ENCODE measurements around the gene OR2T35.

The OR2T35 gene

GRCh38 chr1:248618878-248619277 lies 26.2 kb downstream of the OR2T35 start:
- TF ChIP-seq EGR1 (IDR thresholded peaks at IDR 0.05) (no peak), MAX (IDR thresholded peaks at IDR 0.05) (no peak), CREB1 (IDR thresholded peaks at IDR 0.05; ENCODE audit: low read depth) (no peak), ZBTB7A (IDR thresholded peaks at IDR 0.05; ENCODE audit: low read depth) (no peak), NFIC (IDR thresholded peaks at IDR 0.05) (no peak), YY1 (IDR thresholded peaks at IDR 0.05; ENCODE audit: low read depth) (no peak), FOXM1 (IDR thresholded peaks at IDR 0.05; ENCODE audit: borderline replicate concordance, low read depth) (no peak), TCF12 (IDR thresholded peaks at IDR 0.05; ENCODE audit: low read depth) (no peak), EP300 (IDR thresholded peaks at IDR 0.05; ENCODE audit: borderline replicate concordance) (no peak), TAF1 (IDR thresholded peaks at IDR 0.05; ENCODE audit: low read depth) (no peak), REST (IDR thresholded peaks at IDR 0.05; ENCODE audit: low read depth) (no peak), USF1 (IDR thresholded peaks at IDR 0.05) (no peak), TEAD4 (IDR thresholded peaks at IDR 0.05) (no peak), CEBPB (IDR thresholded peaks at IDR 0.05) (no peak)

GRCh38 chr1:248618119-248618518 lies 27.0 kb downstream of the OR2T35 start:
- TF ChIP-seq NFIC (IDR thresholded peaks at IDR 0.05) (no peak), REST (IDR thresholded peaks at IDR 0.05; ENCODE audit: low read depth) (no peak), MAX (IDR thresholded peaks at IDR 0.05) (no peak), TCF12 (IDR thresholded peaks at IDR 0.05; ENCODE audit: low read depth) (no peak), FOXM1 (IDR thresholded peaks at IDR 0.05; ENCODE audit: borderline replicate concordance, low read depth) (no peak), TEAD4 (IDR thresholded peaks at IDR 0.05) (no peak), RAD21 (IDR thresholded peaks at IDR 0.05; ENCODE audit: low read depth) (no peak), YY1 (IDR thresholded peaks at IDR 0.05; ENCODE audit: low read depth) (no peak), CREB1 (IDR thresholded peaks at IDR 0.05; ENCODE audit: low read depth) (no peak), ZBTB7A (IDR thresholded peaks at IDR 0.05; ENCODE audit: low read depth) (no peak), EP300 (IDR thresholded peaks at IDR 0.05; ENCODE audit: borderline replicate concordance) (no peak), USF1 (IDR thresholded peaks at IDR 0.05) (no peak), CEBPB (IDR thresholded peaks at IDR 0.05) (no peak)

GRCh38 chr1:248613742-248614141 lies 31.3 kb downstream of the OR2T35 start:
- TF ChIP-seq CEBPB (IDR thresholded peaks at IDR 0.05) (no peak), REST (IDR thresholded peaks at IDR 0.05; ENCODE audit: low read depth) (no peak), ZBTB7A (IDR thresholded peaks at IDR 0.05; ENCODE audit: low read depth) (no peak), EP300 (IDR thresholded peaks at IDR 0.05; ENCODE audit: borderline replicate concordance) (no peak), RAD21 (IDR thresholded peaks at IDR 0.05; ENCODE audit: low read depth) (no peak), NFIC (IDR thresholded peaks at IDR 0.05) (no peak), YY1 (IDR thresholded peaks at IDR 0.05; ENCODE audit: low read depth) (no peak), EGR1 (IDR thresholded peaks at IDR 0.05) (no peak), TCF12 (IDR thresholded peaks at IDR 0.05; ENCODE audit: low read depth) (no peak), FOXM1 (IDR thresholded peaks at IDR 0.05; ENCODE audit: borderline replicate concordance, low read depth) (no peak)

GRCh38 chr1:248611883-248612414 lies 33.1 kb downstream of the OR2T35 start:
- TF ChIP-seq TAF1 (IDR thresholded peaks at IDR 0.05; ENCODE audit: low read depth), result no peak
- TF ChIP-seq YY1 (IDR thresholded peaks at IDR 0.05; ENCODE audit: low read depth), result no peak
- TF ChIP-seq USF1 (IDR thresholded peaks at IDR 0.05), result no peak
- TF ChIP-seq RAD21 (IDR thresholded peaks at IDR 0.05; ENCODE audit: low read depth), result no peak
- no peak for TF ChIP-seq CREB1 (IDR thresholded peaks at IDR 0.05; ENCODE audit: low read depth)
- no peak for TF ChIP-seq REST (IDR thresholded peaks at IDR 0.05; ENCODE audit: low read depth)
- no peak for TF ChIP-seq EGR1 (IDR thresholded peaks at IDR 0.05)
- TF ChIP-seq MAX (IDR thresholded peaks at IDR 0.05), result no peak
- TF ChIP-seq EP300 (IDR thresholded peaks at IDR 0.05; ENCODE audit: borderline replicate concordance), result no peak
- TF ChIP-seq NFIC (IDR thresholded peaks at IDR 0.05), result no peak
- TF ChIP-seq TEAD4 (IDR thresholded peaks at IDR 0.05), result no peak
- TF ChIP-seq CEBPB (IDR thresholded peaks at IDR 0.05), result no peak
- TF ChIP-seq FOXM1 (IDR thresholded peaks at IDR 0.05; ENCODE audit: borderline replicate concordance, low read depth), result no peak
